OCI-LY3 (cell line): ENCODE measurements around the gene SLC22A2.

Experiments
- EZH2phosphoT487 ChIP-seq: fragments of 200-600 bp; shearing (Covaris generic); IDR thresholded peaks from 2 replicates; pipeline ENCODE4 v1.6.1; 2018; ENCODE audit warnings: antibody characterized with exemption, mixed run types, low read depth
- TF ChIP-seq, protein P1 (sequence below): fragments of 200-600, 300-600 bp; sonication (generic); IDR thresholded peaks from 2 replicates; pipeline ENCODE4 v1.5.1; 2014; ENCODE audit warnings: antibody characterized with exemption, low read length, low read depth

- TF ChIP-seq, protein P1, sequence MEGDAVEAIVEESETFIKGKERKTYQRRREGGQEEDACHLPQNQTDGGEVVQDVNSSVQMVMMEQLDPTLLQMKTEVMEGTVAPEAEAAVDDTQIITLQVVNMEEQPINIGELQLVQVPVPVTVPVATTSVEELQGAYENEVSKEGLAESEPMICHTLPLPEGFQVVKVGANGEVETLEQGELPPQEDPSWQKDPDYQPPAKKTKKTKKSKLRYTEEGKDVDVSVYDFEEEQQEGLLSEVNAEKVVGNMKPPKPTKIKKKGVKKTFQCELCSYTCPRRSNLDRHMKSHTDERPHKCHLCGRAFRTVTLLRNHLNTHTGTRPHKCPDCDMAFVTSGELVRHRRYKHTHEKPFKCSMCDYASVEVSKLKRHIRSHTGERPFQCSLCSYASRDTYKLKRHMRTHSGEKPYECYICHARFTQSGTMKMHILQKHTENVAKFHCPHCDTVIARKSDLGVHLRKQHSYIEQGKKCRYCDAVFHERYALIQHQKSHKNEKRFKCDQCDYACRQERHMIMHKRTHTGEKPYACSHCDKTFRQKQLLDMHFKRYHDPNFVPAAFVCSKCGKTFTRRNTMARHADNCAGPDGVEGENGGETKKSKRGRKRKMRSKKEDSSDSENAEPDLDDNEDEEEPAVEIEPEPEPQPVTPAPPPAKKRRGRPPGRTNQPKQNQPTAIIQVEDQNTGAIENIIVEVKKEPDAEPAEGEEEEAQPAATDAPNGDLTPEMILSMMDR = no peak
- TF ChIP-seq EZH2phosphoT487 = no peak
Observed at GRCh38 chr6:160263196-160263939, 4.7 kb upstream of the SLC22A2 start.
